NB4 (cell line): ENCODE data around the gene ARID1B.

Source experiments
- MYC ChIP-seq: IDR thresholded peaks from 2 replicates; pipeline ENCODE4 v1.6.1; 2011; ENCODE audit warnings: low read depth, low read length
- POLR2A ChIP-seq: IDR thresholded peaks from 2 replicates; pipeline ENCODE4 v1.6.1; 2011; ENCODE audit warnings: mild to moderate bottlenecking; ENCODE audit not compliant: insufficient read length; ENCODE audit errors: extremely low read depth
- TF ChIP-seq, protein P1 (sequence below): IDR thresholded peaks from one replicate; pipeline ENCODE4 v1.5.1; 2012; ENCODE audit warnings: low read depth, low read length
- TF ChIP-seq, protein P2 (sequence below): IDR thresholded peaks from 2 replicates; pipeline ENCODE4 v1.6.1; 2011; ENCODE audit warnings: low read depth, low read length

DNA sequence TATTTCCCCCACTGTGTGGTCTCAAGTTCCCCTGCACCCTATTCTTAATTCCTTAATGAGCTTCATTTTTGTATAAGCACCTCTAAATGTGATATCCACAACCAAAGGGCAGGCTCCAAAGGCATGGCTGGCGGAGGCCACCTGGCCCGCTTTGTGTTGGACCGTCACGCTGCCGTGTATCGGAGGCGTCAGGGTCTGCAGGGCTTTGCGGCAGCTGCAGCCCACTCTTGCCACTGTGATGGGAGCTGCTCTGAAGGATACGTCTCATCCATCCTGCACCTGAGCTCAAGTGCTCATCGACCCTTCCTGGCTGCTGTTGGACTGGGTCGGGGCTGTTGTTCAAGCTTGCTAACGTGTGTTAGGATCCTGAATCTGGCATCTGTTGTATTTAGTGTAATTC lies 177.6 kb downstream of the ARID1B start:
- TF ChIP-seq, protein P1, sequence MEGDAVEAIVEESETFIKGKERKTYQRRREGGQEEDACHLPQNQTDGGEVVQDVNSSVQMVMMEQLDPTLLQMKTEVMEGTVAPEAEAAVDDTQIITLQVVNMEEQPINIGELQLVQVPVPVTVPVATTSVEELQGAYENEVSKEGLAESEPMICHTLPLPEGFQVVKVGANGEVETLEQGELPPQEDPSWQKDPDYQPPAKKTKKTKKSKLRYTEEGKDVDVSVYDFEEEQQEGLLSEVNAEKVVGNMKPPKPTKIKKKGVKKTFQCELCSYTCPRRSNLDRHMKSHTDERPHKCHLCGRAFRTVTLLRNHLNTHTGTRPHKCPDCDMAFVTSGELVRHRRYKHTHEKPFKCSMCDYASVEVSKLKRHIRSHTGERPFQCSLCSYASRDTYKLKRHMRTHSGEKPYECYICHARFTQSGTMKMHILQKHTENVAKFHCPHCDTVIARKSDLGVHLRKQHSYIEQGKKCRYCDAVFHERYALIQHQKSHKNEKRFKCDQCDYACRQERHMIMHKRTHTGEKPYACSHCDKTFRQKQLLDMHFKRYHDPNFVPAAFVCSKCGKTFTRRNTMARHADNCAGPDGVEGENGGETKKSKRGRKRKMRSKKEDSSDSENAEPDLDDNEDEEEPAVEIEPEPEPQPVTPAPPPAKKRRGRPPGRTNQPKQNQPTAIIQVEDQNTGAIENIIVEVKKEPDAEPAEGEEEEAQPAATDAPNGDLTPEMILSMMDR, result no peak
- TF ChIP-seq POLR2A (no peak), MYC (no peak)
- TF ChIP-seq, protein P2, sequence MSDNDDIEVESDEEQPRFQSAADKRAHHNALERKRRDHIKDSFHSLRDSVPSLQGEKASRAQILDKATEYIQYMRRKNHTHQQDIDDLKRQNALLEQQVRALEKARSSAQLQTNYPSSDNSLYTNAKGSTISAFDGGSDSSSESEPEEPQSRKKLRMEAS, result no peak
